ENCODE data around the gene GJB4.

Gene GJB4

DNA sequence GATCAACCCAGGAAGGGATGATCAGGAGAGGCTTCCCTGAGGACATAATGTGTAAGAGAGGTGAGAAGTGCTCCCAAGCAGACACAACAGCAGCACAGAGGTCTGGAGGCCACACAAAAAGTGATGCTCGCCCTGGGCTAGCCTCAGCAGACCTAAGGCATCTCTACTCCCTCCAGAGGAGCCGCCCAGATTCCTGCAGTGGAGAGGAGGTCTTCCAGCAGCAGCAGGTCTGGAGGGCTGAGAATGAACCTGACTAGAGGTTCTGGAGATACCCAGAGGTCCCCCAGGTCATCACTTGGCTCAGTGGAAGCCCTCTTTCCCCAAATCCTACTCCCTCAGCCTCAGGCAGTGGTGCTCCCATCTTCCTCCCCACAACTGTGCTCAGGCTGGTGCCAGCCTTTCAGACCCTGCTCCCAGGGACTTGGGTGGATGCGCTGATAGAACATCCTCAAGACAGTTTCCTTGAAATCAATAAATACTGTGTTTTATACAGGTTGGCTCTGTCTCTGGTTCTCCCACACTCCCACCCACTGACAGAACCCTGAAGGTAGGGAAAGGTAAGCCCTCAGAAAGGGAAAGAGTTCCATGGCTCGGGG lies 26.4 kb downstream of the GJB4 start:
- no peak overlapping the region for H3K4me3 ChIP-seq (ENCODE audit: low read depth, low read length)
- no peak for DNase-seq (ENCODE audit: low read depth)
- in situ Hi-C loops (cut with HindIII; ENCODE audit: low sequenced_read_pairs), result no loop called here
- no peak for TF ChIP-seq CTCF (IDR thresholded peaks at IDR 0.05; ENCODE audit: low read depth, low read length, missing control alignments)

GRCh38 chr1:34786521-34787325 lies 27.2 kb downstream of the GJB4 start:
- no peak overlapping the region for H3K4me3 ChIP-seq (ENCODE audit: low read depth, low read length)
- TF ChIP-seq CTCF (IDR thresholded peaks at IDR 0.05; ENCODE audit: low read depth, low read length, missing control alignments), result peak; percentile 85
- DNase-seq (ENCODE audit: low read depth), result peak; percentile 39
- in situ Hi-C loops (cut with HindIII; ENCODE audit: low sequenced_read_pairs), result no loop called here

DNA sequence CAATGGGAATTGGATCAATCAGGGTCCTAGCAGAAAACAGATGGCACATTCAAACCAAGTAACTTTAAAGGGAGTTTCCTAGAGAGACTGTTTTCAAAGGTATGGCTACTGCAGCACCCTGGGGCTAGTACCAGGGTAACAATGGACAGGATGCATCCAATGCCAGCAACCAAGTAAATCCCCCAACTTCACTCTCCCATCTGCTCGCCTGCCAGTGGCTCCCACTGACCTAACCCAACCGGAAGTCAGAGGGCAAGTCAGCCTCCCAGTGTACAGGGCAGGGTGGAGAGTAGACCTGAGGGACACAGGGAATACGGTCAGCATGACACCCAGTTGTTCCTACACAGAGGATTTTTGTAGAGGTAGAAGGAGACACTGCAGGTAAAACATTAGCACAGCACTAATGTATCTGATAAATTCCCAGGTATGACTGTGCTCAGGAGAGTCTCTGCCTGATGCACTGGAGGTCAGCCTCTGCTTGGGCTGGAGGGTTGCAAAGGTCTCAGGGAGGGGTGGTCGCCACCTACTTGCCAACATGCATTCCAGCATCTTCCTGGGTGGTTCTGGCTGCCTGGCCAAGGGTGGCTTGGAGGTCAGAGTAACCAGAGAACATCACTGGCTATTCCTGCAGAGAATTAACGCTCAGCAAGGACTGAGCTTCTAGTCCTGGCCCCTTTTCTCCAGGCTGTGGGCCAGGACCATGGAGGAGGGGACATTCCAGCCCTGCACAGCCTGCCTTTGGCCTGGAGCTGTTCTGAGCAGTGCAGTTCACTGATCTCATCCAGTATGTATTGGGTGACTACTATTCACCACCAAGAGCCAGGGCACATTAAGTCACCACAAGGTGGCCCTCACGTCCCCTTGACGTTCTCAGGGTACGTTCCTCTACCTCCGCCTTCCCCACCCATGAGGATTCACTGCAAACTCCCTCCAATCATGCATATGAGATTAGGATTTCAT lies 28.2 kb downstream of the GJB4 start:
- DNase-seq (ENCODE audit: low read depth), result no peak
- in situ Hi-C loops (cut with HindIII; ENCODE audit: low sequenced_read_pairs), result no loop called here

GRCh38 chr1:34790985-34791384 lies 31.4 kb downstream of the GJB4 start:
- no peak for TF ChIP-seq CTCF (IDR thresholded peaks at IDR 0.05; ENCODE audit: low read depth, low read length, missing control alignments)
- DNase-seq (ENCODE audit: low read depth), result no peak
- H3K4me3 ChIP-seq (ENCODE audit: low read depth, low read length), result no peak overlapping the region
- in situ Hi-C loops (cut with HindIII; ENCODE audit: low sequenced_read_pairs), result no loop called here

More for the DNA sequence above, 28.2 kb downstream of the GJB4 start:
- TF ChIP-seq CTCF (IDR thresholded peaks at IDR 0.05; ENCODE audit: low read depth, low read length, missing control alignments), result no peak
- H3K4me3 ChIP-seq (ENCODE audit: low read depth, low read length), result no peak overlapping the region

DNA sequence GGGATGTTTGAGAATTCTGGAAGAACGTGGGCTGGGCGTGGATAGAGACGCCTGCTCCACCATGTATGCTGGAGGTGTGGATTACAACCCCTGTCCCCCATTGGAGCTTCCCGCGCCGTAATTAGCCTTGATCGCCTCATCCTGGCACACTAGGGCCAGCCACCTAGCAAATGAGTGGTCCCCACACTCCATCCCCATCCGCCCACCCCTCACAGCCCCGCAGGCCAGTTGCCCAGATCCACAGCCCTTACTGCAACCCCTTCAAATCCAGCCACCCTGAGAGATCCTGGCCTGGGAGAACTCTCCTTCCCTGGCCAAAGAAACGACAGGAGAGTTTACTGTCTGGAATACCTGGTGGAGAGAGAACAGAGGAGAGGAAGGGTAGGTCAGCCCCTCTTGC lies 32.9 kb downstream of the GJB4 start:
- in situ Hi-C loops (cut with HindIII; ENCODE audit: low sequenced_read_pairs), result no loop called here

More for the DNA sequence above, 32.9 kb downstream of the GJB4 start:
- H3K4me3 ChIP-seq (ENCODE audit: low read depth, low read length), result no peak overlapping the region
- DNase-seq (ENCODE audit: low read depth), result no peak
- TF ChIP-seq CTCF (IDR thresholded peaks at IDR 0.05; ENCODE audit: low read depth, low read length, missing control alignments), result no peak

All from astrocyte of the cerebellum (primary cell).